MM.1S (cell line): ENCODE data around the gene CTRB1.

ENCODE experiments used
- EZH2 ChIP-seq: fragments of 300-600 bp; sonication (generic); optimal IDR thresholded peaks from 2 replicates; pipeline ENCODE3; 2017; ENCODE audit warnings: low read depth, mild to moderate bottlenecking, antibody characterized with exemption, low read length, mixed read lengths
- EZH2phosphoT487 ChIP-seq: fragments of 300-600 bp; sonication (generic); IDR thresholded peaks from 2 replicates; pipeline ENCODE4 v1.6.1; 2018; ENCODE audit warnings: antibody characterized with exemption, low read length
- TF ChIP-seq, protein P1 (sequence below): fragments of 300-600 bp; sonication (generic); IDR thresholded peaks from 2 replicates; pipeline ENCODE4 v1.5.1; 2016; ENCODE audit warnings: antibody characterized with exemption, low read length, mixed read lengths

DNA sequence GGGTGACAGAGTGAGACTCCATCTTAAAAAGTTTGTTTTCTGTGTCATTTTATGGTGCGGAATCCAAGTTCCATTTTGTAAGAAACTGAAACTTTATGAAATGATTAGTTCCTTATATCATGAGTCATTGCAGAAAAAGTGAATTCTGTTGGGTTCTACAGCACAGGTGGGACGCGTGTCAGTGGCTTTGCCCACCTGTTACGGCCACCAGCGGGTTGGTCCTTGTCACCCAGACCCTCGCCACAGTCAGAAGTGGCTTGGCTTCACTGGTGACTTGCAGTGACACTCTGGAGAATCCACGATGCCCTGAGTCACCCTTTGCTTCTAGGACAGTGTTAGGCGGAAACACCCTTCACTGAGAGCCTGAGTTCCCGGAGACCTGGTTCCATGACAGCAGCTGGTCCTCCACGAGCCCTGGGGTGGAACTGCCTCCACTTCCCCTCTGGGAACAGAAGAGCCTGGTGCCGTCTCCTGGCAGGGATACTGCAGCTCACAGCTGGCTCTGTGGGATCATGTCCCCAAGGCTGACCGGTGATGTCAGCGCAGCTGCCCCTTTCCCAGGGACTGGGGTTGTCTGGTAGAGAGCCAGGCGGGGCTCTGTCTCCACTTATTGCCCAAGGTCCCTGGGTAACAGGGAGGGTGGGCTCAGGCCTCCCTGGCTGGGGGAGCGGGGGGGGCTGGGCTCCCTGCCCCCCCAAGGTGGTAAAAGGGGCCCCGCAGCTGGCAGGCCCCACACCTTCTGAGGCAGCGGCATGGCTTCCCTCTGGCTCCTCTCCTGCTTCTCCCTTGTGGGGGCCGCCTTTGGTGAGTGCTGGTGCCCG lies at the start of gene CTRB1:
- TF ChIP-seq EZH2 = no peak
- TF ChIP-seq, protein P1, sequence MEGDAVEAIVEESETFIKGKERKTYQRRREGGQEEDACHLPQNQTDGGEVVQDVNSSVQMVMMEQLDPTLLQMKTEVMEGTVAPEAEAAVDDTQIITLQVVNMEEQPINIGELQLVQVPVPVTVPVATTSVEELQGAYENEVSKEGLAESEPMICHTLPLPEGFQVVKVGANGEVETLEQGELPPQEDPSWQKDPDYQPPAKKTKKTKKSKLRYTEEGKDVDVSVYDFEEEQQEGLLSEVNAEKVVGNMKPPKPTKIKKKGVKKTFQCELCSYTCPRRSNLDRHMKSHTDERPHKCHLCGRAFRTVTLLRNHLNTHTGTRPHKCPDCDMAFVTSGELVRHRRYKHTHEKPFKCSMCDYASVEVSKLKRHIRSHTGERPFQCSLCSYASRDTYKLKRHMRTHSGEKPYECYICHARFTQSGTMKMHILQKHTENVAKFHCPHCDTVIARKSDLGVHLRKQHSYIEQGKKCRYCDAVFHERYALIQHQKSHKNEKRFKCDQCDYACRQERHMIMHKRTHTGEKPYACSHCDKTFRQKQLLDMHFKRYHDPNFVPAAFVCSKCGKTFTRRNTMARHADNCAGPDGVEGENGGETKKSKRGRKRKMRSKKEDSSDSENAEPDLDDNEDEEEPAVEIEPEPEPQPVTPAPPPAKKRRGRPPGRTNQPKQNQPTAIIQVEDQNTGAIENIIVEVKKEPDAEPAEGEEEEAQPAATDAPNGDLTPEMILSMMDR = no peak
- no peak for TF ChIP-seq EZH2phosphoT487
